HG03097 (cell line): ENCODE data around the gene ZNF138.
"Not testable (repeated sequence)": the region's sequence is repeated elsewhere in the genome, so short reads cannot be mapped to it uniquely, and the experiment has no call there.

Experiments used
- ATAC-seq: cut with Tn5 transposase; IDR thresholded peaks from one replicate; pipeline ENCODE4 v1.9.1; 2021; ENCODE audit not compliant: unreplicated experiment, low FRiP score

The ZNF138 gene

DNA sequence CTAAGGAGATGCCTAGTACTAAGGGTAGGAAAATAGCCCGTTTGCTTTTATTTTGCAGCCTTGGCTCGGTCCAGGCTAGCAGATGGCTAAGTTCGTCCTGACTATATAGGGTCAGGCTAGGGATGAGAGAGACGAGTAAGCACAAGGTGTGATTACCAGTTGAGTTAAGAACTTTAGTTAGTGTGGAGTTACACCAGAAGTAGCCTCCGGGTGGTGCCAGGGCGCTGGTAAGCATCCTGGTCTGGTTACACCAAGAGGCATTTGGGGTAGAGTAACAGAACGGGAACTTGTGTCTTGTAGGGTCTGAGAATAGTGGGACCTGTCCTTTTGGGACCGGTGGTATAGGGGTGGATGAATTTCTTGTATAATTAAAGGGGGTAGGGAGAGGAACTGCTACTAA lies 41.6 kb downstream of the ZNF138 start:
- ATAC-seq, result not testable (repeated sequence)

DNA sequence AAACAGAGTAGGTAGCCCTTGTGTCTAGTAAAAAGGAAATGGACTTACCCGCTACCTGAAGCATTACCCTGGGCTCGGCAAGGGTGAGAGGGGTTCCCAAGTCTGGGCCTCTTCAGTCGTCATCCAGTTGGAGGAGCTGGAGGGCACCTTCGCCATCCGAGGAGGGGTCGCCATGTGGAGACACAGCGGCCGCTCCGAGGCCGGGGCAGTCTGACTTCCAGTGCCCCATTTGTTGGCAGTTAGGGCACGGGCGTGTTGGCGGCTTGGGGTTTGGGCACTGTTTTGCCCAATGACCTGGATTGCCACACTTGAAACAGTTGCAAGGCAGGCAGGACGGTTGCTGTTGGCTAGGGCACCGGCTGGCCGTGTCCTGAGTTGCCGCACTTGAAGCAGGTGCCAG lies 43.8 kb downstream of the ZNF138 start:
- ATAC-seq, result not testable (repeated sequence)

DNA sequence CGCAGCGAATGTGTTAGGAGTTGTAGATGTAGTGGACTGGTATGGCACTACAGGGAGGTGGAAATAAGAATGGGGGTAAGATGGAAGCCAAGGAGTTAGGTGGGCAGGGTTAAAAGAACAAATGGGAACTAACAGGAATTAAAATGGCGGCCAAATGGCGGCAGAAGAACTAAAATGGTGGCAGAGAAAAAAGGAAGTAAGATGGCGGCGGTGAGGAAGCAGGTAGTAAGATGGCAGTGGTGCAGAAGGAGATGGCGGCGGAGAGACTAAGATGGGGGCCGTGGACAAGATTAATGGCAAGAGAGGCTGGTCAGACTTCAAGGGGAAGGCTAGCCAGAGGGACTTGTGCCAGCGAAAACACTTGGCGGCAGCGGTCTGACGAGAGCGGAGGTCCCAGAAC lies 44.5 kb downstream of the ZNF138 start:
- ATAC-seq, result no peak

DNA sequence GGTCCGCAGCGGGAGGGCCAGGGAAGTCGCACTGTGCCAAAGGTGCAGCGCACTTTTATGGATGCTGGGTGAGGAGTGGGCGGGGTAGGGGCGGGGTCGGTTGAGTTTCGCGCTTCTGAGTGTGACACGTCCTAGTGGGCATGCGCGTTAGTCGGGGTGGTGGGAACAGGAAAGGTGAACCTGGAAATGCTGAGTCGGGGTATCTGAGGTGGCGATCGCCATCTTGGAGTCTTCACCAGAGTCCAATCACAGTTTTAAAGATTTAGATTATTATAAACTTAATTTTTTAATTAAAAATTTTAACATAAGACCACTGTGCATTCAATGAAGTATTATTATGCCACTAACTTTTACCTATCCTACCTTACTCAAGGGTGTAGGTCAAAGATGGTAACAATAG lies 45.7 kb downstream of the ZNF138 start:
- no peak for ATAC-seq

GRCh38 chr7:64849250-64849923 lies 55.2 kb downstream of the ZNF138 start:
- no peak for ATAC-seq

DNA sequence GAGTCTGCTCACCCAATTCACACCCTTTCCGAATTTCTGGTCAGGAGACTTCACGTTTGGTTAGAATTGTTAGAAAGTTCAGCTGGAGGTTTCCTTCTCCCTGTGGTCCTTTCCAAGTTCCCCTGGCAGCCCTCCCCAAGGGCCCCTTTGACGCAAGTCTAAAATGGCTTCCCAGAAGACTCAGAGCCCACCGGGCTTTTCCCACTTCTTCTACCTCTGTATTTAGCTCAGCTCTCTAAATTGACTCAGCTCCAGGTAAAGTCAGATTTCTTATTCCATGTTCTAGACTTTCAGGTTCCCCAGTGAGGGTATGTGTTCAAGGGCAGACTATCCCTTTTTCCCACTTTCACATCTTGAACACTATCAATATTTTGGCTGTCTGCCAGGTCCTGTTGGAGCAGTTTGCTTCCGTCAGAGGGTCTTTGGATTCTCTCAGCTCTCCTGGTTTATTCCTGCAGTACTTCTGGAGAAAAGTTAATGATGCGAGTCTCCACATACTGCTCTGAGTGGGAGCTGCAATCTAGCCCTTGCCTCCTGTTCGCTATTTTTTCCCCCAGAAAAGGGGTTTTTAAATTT lies 55.8 kb downstream of the ZNF138 start:
- no peak for ATAC-seq

- no peak for ATAC-seq
Observed at GRCh38 chr7:64853679-64854078, 59.5 kb downstream of the ZNF138 start.

DNA sequence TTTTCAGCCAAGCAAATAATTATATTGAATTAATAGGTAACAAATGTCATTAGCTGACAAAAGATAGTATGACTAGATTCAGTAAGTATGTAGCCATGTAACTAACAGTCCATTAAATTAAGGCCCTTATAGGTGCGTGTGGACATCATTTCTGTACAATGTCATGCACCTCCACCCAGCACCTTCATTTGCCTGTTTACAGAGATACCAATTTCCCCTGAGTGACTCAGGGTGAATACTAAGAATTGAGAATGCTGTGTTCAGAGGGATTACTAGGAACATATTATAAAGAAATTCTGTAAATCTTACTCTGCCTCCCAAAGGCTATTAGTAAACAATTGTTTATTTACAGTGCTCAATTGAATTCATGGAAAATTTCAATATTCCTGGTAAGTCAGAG lies 60.7 kb downstream of the ZNF138 start:
- ATAC-seq, result no peak

DNA sequence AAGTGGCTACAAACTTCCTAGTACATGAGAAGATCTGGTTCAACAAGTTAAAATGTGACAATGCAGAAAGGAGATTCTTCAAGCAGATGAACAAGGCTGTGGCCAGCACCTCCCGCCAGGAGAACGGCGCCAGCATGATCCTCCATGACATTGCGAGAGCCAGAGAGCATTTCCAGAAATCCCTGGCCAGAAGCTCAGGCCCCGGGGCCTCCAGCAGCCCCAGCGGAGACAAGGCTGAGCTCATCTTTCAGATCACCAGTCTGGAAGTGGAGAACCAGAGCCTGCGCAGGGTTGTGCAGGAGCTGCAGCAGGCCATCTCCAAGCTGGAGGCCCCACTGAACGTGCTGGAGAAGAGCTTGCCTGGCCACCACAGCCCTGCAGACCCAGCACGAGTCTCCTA lies 68.8 kb downstream of the ZNF138 start:
- ATAC-seq, result no peak

GRCh38 chr7:64863530-64863929 lies 69.3 kb downstream of the ZNF138 start:
- not testable (repeated sequence) for ATAC-seq

DNA sequence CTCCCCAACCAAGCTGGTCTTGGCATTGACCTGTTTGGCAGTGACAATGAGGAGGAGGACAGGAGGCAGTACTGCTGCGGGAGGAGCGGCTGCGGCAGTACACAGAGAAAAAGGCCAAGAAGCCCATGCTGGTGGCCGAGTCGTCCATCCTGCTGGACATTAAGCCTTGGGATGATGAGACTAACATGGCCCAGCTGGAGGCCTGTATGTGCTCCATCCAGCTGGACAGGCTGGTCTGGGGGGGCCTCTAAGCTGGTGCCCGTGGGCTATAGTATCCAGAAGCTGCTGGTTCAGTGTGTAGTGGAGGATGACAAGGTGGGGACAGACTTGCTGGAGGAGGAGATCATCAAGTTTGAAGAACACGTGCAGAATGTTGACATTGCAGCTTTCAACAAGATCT lies 69.7 kb downstream of the ZNF138 start:
- ATAC-seq, result no peak

- no peak for ATAC-seq
Observed at GRCh38 chr7:64867863-64868440, 73.7 kb downstream of the ZNF138 start.

DNA sequence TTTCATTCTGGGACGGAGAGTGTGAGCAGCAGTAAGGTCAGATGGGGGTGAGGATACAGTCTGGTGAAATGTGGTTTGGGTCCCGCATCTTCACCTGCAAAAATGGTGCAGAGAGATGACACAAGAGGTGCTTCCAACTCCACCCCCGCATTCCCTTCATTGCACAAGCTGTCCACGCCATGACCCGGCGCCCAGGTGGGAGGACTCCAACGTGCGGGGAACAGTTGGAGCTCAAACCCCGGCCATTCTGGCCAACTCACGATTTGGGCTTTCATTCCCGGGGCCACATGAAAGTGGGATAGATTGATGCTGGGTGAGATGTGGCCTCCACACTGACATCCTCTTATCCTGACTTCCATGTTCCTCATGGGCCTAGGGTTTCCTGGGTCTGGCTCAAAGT lies 74.3 kb downstream of the ZNF138 start:
- ATAC-seq, result no peak

DNA sequence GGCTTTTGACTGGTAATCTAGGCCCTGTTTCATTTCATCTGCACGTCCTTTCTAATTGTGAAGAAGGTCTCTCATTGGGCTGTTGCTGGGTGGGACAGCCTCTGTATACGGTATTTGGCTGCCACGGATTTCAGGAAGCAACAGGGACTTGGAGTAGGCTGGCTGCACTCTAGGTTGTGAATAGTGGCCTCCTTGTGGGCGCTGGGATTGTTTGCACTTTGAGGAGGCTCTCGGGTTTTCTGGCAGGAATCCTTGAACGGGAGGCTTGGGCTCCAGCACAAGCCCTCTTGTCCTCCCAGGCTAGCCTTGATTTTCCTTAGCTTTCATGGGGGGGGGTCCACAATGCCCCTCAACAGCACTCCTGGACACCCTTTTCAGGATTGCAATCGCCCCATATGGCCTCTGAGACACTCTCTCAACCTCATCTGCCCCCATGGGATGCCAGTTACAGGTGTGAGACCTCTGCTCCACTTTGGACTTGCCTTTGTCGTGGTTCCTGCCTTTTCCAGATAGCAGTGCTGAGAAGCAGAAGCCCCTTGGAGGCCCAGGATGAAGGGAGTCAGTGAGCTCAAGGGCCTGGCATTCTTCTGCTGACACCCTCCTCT lies 75.0 kb downstream of the ZNF138 start:
- no peak for ATAC-seq

GRCh38 chr7:64869912-64870562 lies 75.8 kb downstream of the ZNF138 start:
- no peak for ATAC-seq

DNA sequence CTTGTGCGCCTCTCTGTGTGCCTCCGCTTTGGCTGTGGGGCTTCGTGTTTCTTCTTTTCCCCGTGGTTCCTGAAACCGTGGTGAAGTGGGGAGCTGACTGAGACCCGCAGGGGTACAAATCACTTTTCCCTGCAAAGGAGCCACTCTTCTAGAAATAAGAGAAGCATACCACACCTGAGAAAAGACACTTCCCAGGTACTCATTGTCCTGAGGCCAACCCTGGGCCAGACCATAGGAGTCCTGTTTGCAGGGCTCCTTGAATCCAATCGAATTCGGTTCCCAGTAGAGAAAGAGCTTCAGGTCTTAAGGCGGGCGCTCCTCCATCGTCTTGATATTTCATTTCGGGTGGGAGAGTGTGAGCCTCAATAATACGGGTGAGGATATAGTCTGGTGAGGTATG lies 76.4 kb downstream of the ZNF138 start:
- no peak for ATAC-seq

- ATAC-seq, result no peak
Observed at GRCh38 chr7:64871761-64872160, 77.5 kb downstream of the ZNF138 start.

GRCh38 chr7:64872351-64873154 lies 78.3 kb downstream of the ZNF138 start:
- ATAC-seq, result no peak

GRCh38 chr7:64873155-64873500 lies 78.9 kb downstream of the ZNF138 start:
- ATAC-seq, result no peak

GRCh38 chr7:64873517-64873916 lies 79.3 kb downstream of the ZNF138 start:
- no peak for ATAC-seq

- ATAC-seq, result no peak
Observed at GRCh38 chr7:64874114-64874513, 79.9 kb downstream of the ZNF138 start.
